WTC11 (cell line): ENCODE measurements around the gene PRPSAP2.

Source experiments
- MYBL2 ChIP-seq: sonication (generic); formaldehyde crosslinking; IDR thresholded peaks from 2 replicates; pipeline ENCODE4 v1.8.1; 2023; ENCODE audit warnings: mild to moderate bottlenecking, moderate library complexity, missing genetic modification reagents
- NFE2L1 ChIP-seq: sonication (generic); formaldehyde crosslinking; IDR thresholded peaks from 2 replicates; pipeline ENCODE4 v1.8.1; 2023; ENCODE audit warnings: missing genetic modification reagents
- NR3C1 ChIP-seq: sonication (generic); formaldehyde crosslinking; conservative IDR thresholded peaks from 2 replicates; pipeline ENCODE4 v1.8.1; 2023; ENCODE audit warnings: low read depth, mild to moderate bottlenecking, missing genetic modification reagents
- ZNF232 ChIP-seq: sonication (generic); formaldehyde crosslinking; IDR thresholded peaks from 2 replicates; pipeline ENCODE4 v1.8.0; 2022; ENCODE audit warnings: mild to moderate bottlenecking, missing genetic modification reagents
- TF ChIP-seq, protein P1 (sequence below): sonication (generic); formaldehyde crosslinking; IDR thresholded peaks from 2 replicates; pipeline ENCODE4 v1.8.1; 2023; ENCODE audit warnings: mild to moderate bottlenecking, missing genetic modification reagents, moderate library complexity
- TF ChIP-seq, protein P2 (sequence below): fragments of 200-600 bp; IDR thresholded peaks from 2 replicates; pipeline ENCODE4 v1.8.0; 2022; ENCODE audit warnings: antibody characterized with exemption
- TF ChIP-seq, protein P3 (sequence below): sonication (generic); formaldehyde crosslinking; IDR thresholded peaks from 2 replicates; pipeline ENCODE4 v1.8.0; 2023; ENCODE audit warnings: missing genetic modification reagents, mild to moderate bottlenecking, borderline replicate concordance
- TF ChIP-seq, protein P4 (sequence below): sonication (generic); formaldehyde crosslinking; IDR thresholded peaks from 2 replicates; pipeline ENCODE4 v1.8.0; 2022; ENCODE audit warnings: mild to moderate bottlenecking, missing genetic modification reagents

DNA sequence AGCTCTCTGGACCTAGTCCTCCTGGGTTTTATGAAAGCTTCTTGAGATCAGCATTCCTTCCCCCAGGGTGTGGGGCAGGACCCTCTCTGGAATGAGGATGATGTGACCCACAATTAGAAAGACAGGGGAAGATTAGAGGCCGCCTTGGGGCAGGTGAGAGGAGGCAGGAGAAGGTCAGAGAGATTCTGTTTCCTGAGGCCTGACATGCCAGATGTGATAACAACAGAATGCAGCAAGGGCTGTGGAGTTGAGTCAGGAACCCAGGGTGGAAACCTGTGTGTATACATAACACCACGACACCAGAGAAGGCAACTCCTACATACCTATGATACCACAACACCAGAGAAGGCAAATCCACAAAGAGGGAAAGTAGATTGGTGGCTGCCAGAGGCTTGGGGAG is 88.6 kb downstream of the PRPSAP2 start:
- TF ChIP-seq, protein P1, sequence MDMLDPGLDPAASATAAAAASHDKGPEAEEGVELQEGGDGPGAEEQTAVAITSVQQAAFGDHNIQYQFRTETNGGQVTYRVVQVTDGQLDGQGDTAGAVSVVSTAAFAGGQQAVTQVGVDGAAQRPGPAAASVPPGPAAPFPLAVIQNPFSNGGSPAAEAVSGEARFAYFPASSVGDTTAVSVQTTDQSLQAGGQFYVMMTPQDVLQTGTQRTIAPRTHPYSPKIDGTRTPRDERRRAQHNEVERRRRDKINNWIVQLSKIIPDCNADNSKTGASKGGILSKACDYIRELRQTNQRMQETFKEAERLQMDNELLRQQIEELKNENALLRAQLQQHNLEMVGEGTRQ, result no peak
- TF ChIP-seq, protein P2, sequence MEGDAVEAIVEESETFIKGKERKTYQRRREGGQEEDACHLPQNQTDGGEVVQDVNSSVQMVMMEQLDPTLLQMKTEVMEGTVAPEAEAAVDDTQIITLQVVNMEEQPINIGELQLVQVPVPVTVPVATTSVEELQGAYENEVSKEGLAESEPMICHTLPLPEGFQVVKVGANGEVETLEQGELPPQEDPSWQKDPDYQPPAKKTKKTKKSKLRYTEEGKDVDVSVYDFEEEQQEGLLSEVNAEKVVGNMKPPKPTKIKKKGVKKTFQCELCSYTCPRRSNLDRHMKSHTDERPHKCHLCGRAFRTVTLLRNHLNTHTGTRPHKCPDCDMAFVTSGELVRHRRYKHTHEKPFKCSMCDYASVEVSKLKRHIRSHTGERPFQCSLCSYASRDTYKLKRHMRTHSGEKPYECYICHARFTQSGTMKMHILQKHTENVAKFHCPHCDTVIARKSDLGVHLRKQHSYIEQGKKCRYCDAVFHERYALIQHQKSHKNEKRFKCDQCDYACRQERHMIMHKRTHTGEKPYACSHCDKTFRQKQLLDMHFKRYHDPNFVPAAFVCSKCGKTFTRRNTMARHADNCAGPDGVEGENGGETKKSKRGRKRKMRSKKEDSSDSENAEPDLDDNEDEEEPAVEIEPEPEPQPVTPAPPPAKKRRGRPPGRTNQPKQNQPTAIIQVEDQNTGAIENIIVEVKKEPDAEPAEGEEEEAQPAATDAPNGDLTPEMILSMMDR, result no peak
- TF ChIP-seq NR3C1 (no peak), NFE2L1 (CRISPR knock-in tag) (no peak), MYBL2 (no peak), ZNF232 (no peak)
- TF ChIP-seq, protein P3, sequence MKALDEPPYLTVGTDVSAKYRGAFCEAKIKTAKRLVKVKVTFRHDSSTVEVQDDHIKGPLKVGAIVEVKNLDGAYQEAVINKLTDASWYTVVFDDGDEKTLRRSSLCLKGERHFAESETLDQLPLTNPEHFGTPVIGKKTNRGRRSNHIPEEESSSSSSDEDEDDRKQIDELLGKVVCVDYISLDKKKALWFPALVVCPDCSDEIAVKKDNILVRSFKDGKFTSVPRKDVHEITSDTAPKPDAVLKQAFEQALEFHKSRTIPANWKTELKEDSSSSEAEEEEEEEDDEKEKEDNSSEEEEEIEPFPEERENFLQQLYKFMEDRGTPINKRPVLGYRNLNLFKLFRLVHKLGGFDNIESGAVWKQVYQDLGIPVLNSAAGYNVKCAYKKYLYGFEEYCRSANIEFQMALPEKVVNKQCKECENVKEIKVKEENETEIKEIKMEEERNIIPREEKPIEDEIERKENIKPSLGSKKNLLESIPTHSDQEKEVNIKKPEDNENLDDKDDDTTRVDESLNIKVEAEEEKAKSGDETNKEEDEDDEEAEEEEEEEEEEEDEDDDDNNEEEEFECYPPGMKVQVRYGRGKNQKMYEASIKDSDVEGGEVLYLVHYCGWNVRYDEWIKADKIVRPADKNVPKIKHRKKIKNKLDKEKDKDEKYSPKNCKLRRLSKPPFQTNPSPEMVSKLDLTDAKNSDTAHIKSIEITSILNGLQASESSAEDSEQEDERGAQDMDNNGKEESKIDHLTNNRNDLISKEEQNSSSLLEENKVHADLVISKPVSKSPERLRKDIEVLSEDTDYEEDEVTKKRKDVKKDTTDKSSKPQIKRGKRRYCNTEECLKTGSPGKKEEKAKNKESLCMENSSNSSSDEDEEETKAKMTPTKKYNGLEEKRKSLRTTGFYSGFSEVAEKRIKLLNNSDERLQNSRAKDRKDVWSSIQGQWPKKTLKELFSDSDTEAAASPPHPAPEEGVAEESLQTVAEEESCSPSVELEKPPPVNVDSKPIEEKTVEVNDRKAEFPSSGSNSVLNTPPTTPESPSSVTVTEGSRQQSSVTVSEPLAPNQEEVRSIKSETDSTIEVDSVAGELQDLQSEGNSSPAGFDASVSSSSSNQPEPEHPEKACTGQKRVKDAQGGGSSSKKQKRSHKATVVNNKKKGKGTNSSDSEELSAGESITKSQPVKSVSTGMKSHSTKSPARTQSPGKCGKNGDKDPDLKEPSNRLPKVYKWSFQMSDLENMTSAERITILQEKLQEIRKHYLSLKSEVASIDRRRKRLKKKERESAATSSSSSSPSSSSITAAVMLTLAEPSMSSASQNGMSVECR (CRISPR knock-in tag), result no peak
- TF ChIP-seq, protein P4, sequence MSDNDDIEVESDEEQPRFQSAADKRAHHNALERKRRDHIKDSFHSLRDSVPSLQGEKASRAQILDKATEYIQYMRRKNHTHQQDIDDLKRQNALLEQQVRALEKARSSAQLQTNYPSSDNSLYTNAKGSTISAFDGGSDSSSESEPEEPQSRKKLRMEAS, result no peak
